H7 (cell line): ENCODE data around the gene PCSK5. TPM values are rescaled to one million over a fixed set of nuclear protein-coding genes. Genes with fewer than 3 reads are reported as not detected.

Experiments
- DNase-seq: peaks from one replicate; pipeline ENCODE4 v3.0.0; 2012
- H3K27me3 ChIP-seq: 2 replicates; pipeline ENCODE4 v1.6.0; 2011; ENCODE audit warnings: mild to moderate bottlenecking, low read length; ENCODE audit not compliant: control insufficient read depth, insufficient read depth
- H3K36me3 ChIP-seq: replicated peaks from 2 replicates; pipeline ENCODE4 v1.5.1; 2011; ENCODE audit warnings: low read length; ENCODE audit not compliant: control insufficient read depth, insufficient read depth
- H3K4me3 ChIP-seq: 2 replicates; pipeline ENCODE4 v1.5.1; 2011; ENCODE audit warnings: low read depth, mild to moderate bottlenecking, control low read depth, low read length, moderate library complexity; ENCODE audit not compliant: insufficient read depth
- total RNA-seq: library from RNA; depleted of rRNA; stranded (reverse); fragments of >200 nt; shearing (Covaris generic); gene quantifications from 2 replicates; pipeline ENCODE4 v1.2.3, GENCODE V29; 2014

The PCSK5 gene
- total RNA-seq, 1 experiment from 2014 or later: 10.1 TPM

DNA sequence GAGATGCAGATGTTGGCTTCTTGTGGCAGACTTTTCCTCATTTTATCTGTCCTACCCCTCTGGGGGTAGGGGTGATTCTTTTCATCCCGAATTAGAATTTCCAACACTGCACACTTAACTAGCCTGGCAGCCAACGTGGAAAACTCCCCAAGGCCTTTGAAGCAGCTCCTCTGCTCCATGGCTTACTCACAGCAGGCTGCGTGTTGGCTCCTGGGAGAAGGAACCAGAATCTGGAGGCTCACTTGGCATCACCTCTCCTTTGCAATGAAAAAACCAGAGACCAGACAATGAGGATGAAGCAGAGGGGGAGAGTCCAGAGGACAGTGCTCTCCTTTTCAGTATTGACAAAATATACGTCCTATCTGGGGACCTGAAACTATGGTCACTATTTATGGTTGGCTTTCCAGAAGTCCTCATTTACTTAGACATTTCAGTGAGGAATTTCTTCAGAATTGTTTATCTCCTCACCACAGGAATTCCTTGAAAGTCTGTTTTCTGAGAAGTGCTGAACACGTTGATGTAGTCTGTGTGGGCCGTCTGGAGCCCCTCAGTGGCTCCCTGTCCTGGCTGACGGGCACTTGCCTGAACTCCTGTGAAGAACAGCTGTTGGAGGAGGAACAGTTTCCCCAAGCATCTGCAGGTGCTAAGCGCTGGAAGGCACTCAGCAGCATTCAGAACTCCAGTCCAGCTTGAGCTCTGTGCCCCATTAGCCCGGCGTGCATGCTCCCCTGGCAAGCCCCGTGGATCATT lies 272.5 kb downstream of the PCSK5 start:
- H3K36me3 ChIP-seq: peaks cover 1% of the 10 kb centered on the region
- H3K4me3 ChIP-seq: no peak overlapping the region
- DNase-seq: no peak
- no peaks in the 10 kb centered on the region for H3K27me3 ChIP-seq

DNA sequence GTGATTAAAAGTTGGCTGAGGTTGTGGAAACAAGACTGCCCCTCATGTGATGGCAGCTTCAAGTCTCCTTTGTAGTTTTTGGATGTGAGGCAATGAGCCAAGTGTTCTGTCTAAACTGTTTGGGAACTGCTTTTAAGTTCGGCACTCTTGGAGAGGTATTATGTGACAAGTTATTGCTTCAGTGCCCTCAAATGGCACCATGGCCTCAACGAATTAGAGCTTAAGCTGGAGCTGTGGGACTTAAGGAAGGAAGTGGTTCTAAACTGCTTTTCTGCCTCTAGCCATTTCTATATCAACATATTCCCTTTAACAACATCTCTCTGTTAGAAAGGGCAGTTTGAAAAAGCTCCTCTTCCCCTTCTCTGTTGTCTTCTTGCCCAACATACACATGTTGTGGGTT lies 276.1 kb downstream of the PCSK5 start:
- no peak for DNase-seq
- Histone ChIP-seq H3K27me3 (no peaks in the 10 kb centered on the region), H3K36me3 (peaks cover 1% of the 10 kb centered on the region), H3K4me3 (no peak overlapping the region)

DNA sequence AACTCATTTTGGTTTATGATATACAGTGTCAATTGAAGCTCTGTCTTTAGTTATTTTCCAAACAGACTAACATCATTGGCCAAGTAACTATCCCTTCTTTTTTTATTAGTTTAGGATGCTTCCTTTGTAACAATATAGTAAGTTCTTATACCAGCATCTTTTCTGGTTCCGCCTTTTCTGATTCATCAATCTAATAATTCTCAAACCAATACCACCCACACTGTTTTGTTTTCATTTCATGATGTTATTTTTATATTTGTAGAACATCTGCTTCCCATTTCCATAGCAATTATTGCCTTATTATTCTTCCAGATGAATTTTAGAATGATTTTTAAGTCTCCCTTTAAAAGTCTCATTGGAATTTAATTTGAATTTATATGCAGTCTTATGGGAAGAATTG lies 285.7 kb downstream of the PCSK5 start:
- Histone ChIP-seq H3K27me3 (no peaks in the 10 kb centered on the region), H3K4me3 (no peak overlapping the region), H3K36me3 (no peaks in the 10 kb centered on the region; the same call in 1 of the 2 replicates)
- DNase-seq: no peak

DNA sequence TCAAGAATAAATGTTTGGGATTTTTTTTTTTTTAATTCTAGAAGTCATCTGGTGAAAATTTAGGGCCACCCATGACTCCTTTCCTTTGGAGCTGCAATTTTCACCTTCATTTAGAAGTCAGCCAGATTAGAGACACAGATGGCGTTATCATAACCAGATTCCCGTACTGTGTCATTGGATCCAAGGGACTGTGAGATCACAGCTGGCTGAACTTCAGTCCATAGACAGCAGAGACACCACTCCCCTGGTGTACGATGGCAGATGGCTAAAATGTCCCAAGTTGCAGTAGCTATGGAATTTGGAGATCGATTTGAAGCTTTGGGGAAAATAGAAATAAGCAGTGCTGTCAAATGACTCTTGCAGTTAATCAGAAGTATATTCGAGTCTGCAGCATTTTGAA lies 287.5 kb downstream of the PCSK5 start:
- no peak overlapping the region for H3K4me3 ChIP-seq
- no peaks in the 10 kb centered on the region for H3K27me3 ChIP-seq
- no peak for DNase-seq
- H3K36me3 ChIP-seq: no peaks in the 10 kb centered on the region; the same call in 1 of the 2 replicates

DNA sequence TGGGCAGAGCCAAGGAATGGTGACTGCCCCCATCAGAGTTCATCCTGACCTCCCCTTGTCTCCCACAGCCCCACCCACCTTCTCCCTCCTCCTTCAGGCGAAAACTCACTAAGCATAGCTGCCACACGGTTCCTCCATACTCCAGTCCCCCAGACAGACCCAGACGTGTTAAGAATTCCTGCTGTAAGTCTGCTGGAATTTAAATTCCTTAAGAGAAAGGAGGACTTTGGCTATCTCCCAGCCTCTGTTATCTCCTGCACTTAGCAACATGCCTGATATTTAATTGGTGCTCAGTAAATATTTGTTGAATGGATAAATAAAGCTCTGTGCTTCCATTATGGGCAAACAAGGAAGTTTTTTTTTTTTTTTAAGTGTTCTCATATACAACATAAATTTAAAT lies 290.1 kb downstream of the PCSK5 start:
- H3K36me3 ChIP-seq: no peaks in the 10 kb centered on the region; the same call in 1 of the 2 replicates
- no peak overlapping the region for H3K4me3 ChIP-seq
- H3K27me3 ChIP-seq: no peaks in the 10 kb centered on the region
- no peak for DNase-seq

DNA sequence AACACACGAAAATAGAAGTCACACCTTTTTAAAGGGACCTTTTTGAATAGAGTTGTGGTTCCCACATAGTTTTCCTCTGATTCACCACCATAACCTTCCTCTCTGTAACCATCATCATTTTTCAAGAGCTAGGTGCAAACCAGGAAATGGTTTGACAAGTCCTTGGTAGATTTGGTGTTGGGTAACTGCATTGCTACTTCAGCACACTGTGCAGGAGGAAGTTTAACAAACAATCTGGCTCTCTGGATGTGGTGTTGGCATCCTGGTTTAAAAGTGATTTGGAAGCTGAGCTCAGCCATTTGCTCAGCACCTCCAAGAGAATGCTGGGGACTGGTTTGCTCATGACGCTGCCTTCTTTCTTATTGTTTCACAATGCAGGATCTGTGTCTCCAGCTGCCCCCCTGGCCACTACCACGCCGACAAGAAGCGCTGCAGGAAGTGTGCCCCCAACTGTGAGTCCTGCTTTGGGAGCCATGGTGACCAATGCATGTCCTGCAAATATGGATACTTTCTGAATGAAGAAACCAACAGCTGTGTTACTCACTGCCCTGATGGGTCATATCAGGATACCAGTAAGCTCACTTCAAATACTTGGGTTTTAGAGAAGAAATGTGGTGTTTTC lies 290.7 kb downstream of the PCSK5 start:
- Histone ChIP-seq H3K4me3 (no peak overlapping the region), H3K27me3 (no peaks in the 10 kb centered on the region), H3K36me3 (no peaks in the 10 kb centered on the region; the same call in 1 of the 2 replicates)
- no peak for DNase-seq

DNA sequence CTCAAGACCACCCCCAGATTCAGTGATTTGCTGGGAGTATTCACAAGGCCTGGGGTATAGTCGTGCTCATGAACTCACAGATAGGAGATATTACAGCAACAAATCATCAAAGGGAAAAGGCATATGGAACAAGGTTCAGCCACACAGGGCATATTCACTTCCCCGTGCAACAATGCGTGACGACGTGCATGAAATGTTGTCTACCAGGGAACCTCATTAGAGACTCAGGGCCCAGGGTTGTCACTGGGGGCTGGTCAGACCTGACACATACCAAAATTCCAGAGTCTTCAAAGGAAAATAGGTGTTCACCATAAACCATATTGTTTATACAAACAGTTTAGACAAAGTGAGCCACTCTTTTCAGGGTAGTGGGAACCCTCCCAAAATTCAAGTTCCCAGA lies 291.3 kb downstream of the PCSK5 start:
- Histone ChIP-seq H3K4me3 (no peak overlapping the region), H3K36me3 (peaks cover 2% of the 10 kb centered on the region; the same call in 1 of the 2 replicates), H3K27me3 (no peaks in the 10 kb centered on the region)
- DNase-seq: no peak

DNA sequence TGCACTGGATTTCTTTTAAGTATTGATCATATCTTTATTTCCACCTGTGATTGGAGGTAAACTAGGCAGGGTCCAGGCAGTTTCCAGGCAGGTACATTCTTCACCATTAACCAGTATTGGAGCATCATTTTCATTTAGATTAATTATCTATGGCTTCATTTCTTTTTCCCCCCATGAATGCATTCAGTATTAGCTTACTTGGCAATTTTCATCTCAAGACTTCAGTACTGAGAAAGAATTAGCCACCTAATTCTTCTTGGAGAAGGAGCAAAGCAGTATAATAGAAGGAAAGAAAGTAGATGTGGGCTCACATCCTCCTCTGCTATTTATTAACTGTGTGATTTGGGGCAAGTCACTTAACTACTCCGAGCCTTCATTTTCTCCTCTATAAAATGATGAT lies 295.0 kb downstream of the PCSK5 start:
- Histone ChIP-seq H3K36me3 (peaks cover 3% of the 10 kb centered on the region), H3K4me3 (no peak overlapping the region), H3K27me3 (no peaks in the 10 kb centered on the region)
- no peak for DNase-seq

DNA sequence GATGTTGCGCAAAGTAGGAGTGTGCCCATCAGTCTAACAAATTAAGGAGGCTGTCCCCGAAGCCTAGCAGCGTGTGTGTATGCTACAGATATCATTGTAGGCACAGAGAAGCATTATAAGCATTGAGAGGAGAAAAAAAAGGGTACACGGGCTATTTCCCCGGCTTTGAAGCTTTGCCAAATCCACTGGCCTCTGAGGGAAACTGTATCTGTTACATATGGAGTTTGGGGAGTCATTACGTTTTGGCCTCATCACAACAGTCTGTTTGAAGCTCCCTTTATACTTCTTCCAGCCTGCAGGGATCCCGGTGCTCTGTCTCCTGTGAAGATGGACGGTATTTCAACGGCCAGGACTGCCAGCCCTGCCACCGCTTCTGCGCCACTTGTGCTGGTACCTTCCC lies 297.8 kb downstream of the PCSK5 start:
- H3K36me3 ChIP-seq: peaks cover 5% of the 10 kb centered on the region
- no peaks in the 10 kb centered on the region for H3K27me3 ChIP-seq
- DNase-seq: no peak
- H3K4me3 ChIP-seq: no peak overlapping the region

DNA sequence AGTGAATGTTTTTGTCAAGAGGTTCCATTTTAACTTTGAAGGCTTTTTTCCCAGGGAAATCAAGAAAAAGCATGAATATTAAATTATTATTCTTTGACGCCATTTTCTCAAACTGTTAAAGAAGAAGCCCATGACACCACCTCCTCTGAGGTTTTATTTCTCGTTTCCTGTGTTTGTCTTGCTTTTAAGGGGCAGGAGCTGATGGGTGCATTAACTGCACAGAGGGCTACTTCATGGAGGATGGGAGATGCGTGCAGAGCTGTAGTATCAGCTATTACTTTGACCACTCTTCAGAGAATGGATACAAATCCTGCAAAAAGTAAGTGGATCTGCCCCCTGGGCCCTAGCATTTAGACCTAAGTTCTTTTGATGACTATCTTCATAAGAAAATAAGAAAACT lies 298.4 kb downstream of the PCSK5 start:
- H3K4me3 ChIP-seq: no peak overlapping the region
- DNase-seq: no peak
- H3K36me3 ChIP-seq: peaks cover 5% of the 10 kb centered on the region
- no peaks in the 10 kb centered on the region for H3K27me3 ChIP-seq

DNA sequence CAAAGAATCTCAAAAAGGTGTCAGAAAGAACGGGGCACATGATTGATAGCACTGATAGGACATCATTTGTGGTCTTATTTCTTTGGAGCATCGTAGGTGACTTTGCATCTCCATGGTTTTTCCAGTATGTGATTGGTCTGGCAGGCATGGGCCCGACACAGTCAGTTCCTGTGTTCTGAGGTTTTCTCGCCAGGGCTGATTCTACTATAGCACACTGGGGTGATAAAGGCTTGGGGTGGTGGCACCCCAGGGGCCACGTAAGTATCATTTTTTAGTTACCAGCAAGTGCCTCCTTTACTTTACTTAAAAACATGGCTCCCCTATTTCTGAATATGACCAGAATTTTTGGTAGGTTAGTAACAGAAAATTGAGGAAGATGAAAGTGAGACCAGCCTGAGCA lies 301.0 kb downstream of the PCSK5 start:
- Histone ChIP-seq H3K36me3 (peaks cover 6% of the 10 kb centered on the region), H3K27me3 (no peaks in the 10 kb centered on the region), H3K4me3 (no peak overlapping the region)
- no peak for DNase-seq

DNA sequence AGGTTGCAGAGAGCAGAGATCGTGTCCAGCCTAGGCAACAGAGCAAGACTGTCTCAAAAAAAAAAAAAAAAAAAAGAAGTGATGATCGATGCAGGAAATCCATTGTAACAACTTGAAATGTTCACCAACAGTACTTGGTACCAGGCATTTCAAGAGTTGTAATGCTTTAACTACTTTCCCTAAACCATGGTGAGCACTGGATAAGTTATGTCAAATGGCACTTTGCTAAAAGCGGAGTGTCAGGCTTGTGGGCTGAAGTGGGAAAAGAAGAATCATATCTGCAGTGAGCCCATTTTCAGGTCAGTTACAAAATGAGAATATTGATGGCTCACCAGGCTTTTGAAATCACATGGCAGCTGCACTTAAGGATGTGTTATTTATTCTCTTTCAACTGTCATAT lies 301.5 kb downstream of the PCSK5 start:
- H3K4me3 ChIP-seq: no peak overlapping the region
- no peak for DNase-seq
- H3K27me3 ChIP-seq: no peaks in the 10 kb centered on the region
- peaks cover 6% of the 10 kb centered on the region for H3K36me3 ChIP-seq

DNA sequence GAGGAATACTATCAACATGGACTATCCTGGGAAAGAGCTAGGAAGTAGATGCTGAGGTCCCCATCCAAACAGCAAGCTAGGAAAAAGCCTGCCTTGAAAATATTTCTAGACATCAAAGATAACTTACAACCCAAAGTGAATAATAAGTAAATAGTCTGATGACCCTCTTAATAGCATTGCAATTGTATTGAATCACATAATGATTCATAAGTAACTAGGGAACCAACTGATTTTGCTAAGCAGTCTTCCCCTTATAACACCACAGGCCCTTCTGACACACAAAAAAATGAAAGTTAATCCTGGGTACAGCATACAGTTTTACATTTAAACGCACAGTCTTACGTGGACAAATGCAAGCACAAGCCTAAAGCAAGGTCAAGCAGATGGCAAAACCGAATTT lies 304.4 kb downstream of the PCSK5 start:
- peaks cover 5% of the 10 kb centered on the region for H3K36me3 ChIP-seq
- DNase-seq: no peak
- no peaks in the 10 kb centered on the region for H3K27me3 ChIP-seq

DNA sequence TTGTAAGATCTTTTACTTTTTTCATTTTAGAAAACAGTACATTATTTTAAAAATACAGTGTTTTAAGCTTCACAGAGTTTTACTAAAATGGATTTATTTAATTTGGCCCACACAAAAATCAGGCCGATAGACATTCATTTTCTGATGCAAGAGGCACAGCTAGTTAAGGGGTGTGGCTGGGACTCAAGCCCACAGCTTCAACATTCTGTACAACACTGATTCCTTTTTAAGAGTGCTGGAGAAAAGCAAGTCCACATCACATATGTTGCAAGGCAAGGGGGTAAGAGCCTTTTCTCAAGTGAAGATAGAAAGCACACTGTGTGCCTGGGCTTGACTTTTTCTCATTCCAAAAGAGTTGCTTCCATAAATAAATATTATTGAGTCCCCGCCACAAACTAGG lies 307.9 kb downstream of the PCSK5 start:
- Histone ChIP-seq H3K36me3 (peaks cover 2% of the 10 kb centered on the region), H3K27me3 (no peaks in the 10 kb centered on the region), H3K4me3 (no peak overlapping the region)
- DNase-seq: no peak

More for the DNA sequence above, 304.4 kb downstream of the PCSK5 start:
- no peak overlapping the region for H3K4me3 ChIP-seq

DNA sequence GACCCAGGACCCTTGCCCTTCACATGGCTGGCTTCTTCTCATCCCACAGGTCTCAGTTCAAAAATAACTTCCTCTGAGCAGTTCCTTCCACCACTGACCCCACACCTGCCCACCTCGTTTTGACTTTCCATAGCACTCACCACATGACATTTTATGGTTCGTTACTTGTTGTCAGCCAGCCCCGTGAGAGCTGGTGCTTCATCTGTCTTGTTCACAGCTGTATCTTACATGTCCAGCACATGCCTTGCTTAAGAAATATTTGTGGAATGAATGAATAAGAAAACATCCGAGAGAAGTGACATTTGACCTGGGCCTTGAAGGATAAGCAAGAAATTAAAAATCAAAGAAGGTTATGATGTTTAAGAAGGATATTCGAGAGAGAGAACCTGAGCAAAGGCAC lies 309.8 kb downstream of the PCSK5 start:
- Histone ChIP-seq H3K27me3 (no peaks in the 10 kb centered on the region), H3K4me3 (no peak overlapping the region), H3K36me3 (no peaks in the 10 kb centered on the region)
- DNase-seq: no peak
